GM18511 (cell line): Measurements from ENCODE around the gene HYCC1.
"Not testable (repeated sequence)": the region's sequence is repeated elsewhere in the genome, so short reads cannot be mapped to it uniquely, and the experiment has no call there.

Source experiments
- ATAC-seq: cut with Tn5 transposase; IDR thresholded peaks from one replicate; pipeline ENCODE4 v1.9.1; 2021; ENCODE audit warnings: mild to moderate bottlenecking, moderate library complexity; ENCODE audit not compliant: unreplicated experiment

Gene HYCC1

DNA sequence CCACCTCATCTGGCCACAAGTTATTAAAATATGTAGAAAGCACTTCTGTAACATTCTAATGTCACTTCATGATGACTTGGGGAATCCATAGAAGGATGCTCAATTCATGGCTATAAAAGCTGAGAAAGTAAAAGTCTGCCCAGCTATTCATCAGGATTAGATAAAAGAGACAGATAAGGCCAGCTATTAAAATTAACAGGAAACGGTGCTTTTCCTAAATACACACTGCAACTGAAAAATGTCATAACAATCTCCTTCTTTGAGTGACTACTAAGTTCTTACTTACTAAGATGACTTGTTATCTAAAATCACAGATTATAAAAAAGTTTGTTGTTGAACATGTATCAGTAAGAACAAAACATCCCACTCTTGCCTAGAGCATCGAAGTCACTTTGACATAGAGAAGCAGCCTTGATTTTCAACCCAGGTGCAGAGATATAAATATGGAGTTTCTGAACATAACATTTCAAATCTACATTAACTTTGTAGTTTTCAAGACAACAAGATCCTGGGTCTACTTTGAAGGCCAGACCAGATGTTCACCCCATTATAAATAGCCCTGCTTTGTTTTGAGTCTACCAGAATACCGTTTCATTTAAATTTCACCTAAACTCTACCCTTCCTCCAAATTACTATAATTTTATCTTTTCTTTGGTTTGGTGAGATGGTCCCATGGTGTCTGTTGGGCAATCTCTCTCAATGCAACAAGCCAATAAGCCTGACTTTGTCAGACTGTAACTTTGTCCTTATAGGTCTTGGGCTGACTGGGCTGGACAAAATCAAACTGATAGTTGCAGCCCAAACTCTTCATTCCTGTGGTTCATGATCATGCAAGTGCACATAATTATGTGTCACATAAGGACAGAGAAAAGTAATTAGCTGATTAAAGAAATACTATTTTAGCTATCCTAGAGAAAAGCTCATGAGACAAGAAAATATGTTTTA, 24.0 kb downstream of the HYCC1 start:
- no peak for ATAC-seq

DNA sequence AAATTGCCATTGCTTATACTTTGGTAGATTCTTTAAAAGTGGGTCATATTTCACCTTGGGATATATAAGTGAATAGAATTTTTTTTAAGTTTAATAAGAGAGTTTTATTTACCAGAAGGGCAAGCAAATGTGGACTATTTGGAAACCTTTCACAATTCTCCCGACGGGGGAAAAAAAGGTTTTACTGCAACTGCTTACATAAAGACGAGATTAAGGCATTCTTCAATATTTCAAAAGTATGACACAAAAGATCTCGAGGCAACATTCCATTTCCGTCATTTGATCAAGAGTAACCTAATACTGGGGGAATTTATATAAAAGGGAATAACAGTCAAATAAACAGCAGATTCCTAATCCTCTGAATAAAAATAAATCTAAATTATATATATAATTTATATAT, 28.5 kb downstream of the HYCC1 start:
- no peak for ATAC-seq

DNA sequence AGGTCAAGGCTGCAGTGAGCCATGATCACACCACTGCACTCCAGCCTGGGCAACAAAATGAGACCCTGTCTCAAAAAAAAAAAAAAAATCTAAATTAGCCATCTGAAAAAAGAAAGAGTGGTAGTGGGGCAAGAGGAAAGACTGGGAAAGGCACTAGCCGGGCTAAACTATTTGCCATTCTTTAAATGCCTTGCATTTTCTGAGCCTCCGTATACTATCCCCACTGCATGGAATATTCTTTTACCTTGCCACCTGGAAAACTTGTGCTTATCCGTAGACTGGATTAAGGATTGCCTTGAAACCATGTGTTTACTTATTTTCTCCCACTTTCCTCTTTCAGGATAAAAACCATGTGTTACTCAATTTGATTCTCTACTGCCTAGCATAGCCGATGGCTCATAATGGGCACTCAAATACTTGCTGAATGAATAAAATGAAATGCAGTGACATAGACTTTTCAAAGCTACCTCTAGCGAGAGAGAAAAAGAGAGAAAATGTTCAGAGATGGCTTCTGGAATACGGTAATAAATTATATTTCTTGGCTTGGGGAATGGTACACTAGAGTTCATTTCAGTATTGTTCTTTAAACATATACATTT, 30.6 kb downstream of the HYCC1 start:
- no peak for ATAC-seq

DNA sequence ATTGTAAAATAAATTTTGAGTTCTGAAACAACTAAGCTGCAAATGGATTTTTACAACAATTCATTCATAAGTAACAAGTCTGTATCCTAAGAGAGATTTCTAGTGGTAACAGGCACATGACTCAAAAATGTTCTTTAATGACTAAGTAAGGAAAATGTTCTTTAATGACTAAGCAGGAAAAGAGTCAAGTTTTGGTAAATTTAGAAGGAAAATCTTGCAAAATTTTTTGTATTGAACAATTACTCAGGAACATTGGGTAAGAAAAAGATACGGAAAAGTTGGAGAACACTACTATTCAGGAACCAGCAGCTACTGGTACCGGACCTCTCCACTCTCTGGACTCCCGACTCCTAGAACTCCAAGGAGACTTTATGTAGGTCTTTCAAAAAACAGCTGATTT, 33.5 kb downstream of the HYCC1 start:
- no peak for ATAC-seq

DNA sequence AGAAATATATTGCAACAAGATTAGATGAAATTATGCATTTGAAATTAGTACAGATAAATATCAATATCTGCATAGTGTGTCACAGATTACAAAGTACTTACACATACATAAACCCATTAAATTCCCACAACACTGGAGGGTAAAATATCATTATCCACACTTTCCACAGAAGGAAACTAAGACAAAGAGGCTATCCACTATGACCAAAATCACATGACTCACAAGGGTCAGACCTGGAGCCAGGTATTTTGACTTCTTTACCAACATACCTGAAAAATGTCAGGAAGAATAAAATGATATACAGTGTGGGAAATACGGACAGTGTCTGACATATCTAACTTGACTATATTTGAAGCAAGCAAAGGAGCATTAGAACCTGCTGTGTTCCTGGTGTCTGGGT, 34.1 kb downstream of the HYCC1 start:
- ATAC-seq: no peak

DNA sequence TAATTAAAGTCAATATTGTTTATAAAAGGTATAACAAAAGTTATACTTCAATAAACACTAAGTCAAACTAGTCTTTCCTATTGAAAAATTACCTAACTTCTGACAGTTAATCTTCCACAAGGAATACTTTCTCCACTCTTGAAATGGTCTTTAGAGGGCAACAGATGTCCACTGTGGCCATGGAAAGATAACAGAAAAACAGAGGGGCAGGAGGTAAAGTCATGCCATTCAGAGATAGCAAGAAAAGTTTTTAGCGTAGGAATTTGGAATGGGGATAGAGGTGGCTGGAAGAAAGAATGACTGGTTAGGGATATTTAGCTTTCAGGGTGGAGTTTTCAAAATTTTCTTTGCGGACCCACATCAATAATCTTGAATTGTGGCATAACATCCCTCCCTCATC, 34.7 kb downstream of the HYCC1 start:
- ATAC-seq: no peak

DNA sequence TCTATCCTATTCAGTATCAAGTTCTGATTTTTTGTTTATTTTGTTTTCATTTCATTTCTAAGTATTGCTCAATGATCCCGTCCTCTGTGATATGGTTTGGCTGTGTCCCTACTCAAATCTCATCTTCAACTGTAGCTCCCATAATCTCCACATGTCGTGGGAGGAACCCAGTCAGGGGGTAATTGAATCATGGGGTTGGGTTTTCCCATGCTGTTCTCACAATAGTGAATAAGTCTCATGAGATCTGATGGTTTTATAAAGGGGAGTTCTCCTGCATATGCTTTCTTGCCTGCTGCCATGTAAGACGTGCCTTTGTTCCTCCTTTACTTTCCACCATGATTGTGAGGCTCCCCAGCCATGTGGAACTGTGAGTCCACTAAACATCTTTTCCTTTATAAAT, 39.3 kb downstream of the HYCC1 start:
- not testable (repeated sequence) for ATAC-seq

DNA sequence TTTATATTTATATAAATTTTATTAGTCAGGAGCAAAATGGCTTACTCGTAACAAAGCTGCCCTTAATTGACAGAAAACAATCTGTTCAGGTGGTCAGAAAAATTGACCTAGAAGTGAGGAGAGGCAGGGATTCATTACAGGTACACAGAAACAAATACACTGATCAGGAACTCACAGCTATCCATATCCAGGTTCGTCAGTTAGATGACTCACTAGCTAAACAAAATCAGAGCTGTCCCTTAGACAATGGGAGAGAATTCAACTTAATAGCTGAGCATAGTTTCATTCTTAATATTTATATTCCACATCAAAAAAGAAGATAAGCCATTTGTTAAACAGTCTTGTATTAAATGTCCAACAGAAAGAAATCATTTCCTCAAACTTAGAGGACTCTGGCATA, 41.7 kb downstream of the HYCC1 start:
- no peak for ATAC-seq

DNA sequence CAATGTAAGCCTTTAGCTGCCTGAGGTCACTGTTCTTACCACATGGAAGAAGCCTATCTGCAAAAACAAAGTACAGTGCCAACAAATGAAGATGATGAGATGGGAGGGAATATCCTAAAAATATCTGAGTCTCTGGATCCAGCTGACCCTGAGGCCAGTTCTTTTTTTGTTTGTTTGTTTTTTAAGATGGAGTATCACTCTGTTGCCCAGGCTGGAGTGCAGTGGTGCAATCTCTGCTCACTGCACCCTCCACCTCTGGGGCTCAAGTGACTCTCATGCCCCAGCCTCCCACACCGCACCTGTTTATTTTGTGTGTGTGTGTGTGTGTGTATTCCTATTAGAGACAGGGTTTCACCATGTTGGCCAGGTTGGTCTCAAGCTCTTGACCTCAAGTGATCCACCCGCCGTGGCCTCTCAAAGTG, 44.9 kb downstream of the HYCC1 start:
- no peak for ATAC-seq
